PFSK-1 (cell line): ENCODE data around the gene MAFF.

ENCODE experiments used
- FOXP2 ChIP-seq: optimal IDR thresholded peaks from 2 replicates; pipeline ENCODE3; 2011; ENCODE audit warnings: borderline replicate concordance, control low read depth, inconsistent platforms; ENCODE audit not compliant: insufficient read depth; ENCODE audit errors: extremely low read length, extremely low read depth
- POLR2AphosphoS5 ChIP-seq: IDR thresholded peaks from 2 replicates; pipeline ENCODE4 v1.6.1; 2012; ENCODE audit warnings: low read depth, mild to moderate bottlenecking, control low read depth, low read length, moderate library complexity
- TAF1 ChIP-seq: IDR thresholded peaks from 2 replicates; pipeline ENCODE4 v1.6.1; 2012; ENCODE audit warnings: low read length, control low read depth, borderline replicate concordance; ENCODE audit not compliant: insufficient read depth
- TF ChIP-seq, protein P1 (sequence below), 2 experiments: IDR thresholded peaks; 2 replicates each; pipeline versions ENCODE4 v1.6.1 to v1.8.0; 2011 to 2012; ENCODE audit warnings: low read depth in 2 of 2, low read length in 2 of 2, control low read depth in 1 of 2, inconsistent platforms in 1 of 2, mild to moderate bottlenecking in 1 of 2, moderate library complexity in 1 of 2; ENCODE audit not compliant: insufficient read depth in 1 of 2

- TF ChIP-seq, protein P1, sequence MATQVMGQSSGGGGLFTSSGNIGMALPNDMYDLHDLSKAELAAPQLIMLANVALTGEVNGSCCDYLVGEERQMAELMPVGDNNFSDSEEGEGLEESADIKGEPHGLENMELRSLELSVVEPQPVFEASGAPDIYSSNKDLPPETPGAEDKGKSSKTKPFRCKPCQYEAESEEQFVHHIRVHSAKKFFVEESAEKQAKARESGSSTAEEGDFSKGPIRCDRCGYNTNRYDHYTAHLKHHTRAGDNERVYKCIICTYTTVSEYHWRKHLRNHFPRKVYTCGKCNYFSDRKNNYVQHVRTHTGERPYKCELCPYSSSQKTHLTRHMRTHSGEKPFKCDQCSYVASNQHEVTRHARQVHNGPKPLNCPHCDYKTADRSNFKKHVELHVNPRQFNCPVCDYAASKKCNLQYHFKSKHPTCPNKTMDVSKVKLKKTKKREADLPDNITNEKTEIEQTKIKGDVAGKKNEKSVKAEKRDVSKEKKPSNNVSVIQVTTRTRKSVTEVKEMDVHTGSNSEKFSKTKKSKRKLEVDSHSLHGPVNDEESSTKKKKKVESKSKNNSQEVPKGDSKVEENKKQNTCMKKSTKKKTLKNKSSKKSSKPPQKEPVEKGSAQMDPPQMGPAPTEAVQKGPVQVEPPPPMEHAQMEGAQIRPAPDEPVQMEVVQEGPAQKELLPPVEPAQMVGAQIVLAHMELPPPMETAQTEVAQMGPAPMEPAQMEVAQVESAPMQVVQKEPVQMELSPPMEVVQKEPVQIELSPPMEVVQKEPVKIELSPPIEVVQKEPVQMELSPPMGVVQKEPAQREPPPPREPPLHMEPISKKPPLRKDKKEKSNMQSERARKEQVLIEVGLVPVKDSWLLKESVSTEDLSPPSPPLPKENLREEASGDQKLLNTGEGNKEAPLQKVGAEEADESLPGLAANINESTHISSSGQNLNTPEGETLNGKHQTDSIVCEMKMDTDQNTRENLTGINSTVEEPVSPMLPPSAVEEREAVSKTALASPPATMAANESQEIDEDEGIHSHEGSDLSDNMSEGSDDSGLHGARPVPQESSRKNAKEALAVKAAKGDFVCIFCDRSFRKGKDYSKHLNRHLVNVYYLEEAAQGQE (IDR thresholded peaks at IDR 0.05; ENCODE audit: insufficient read depth in 1 of 2, low read depth in 2 of 2, low read length in 2 of 2) = no peak
- TF ChIP-seq FOXP2 (no peak), POLR2AphosphoS5 (no peak), TAF1 (no peak)
These were observed 48.2 kb downstream of the MAFF start for GRCh38 chr22:38249803-38250642.
